Measurements from ENCODE around the gene CD82.

The CD82 gene

DNA sequence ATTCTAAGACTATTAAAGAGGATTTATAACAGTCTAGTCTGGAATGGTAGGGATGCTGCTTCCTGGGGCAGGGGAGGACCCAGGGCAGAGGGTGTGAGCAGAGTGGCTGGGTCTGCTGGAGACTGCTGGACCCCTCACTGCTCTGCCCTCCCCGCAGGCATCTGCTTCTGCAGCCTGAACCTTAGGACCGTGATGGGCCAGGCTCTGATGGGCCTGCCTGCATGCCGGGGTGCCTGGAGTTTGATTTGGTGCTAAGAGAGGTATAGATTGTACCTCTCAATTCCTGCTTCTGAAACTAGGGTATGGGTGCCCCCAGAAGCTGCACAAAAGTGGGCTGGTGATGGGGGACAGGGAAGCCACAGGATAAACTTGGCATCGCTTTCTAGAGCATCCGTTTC, 54.9 kb downstream of the CD82 start:
- no peak for FAIRE-seq

DNA sequence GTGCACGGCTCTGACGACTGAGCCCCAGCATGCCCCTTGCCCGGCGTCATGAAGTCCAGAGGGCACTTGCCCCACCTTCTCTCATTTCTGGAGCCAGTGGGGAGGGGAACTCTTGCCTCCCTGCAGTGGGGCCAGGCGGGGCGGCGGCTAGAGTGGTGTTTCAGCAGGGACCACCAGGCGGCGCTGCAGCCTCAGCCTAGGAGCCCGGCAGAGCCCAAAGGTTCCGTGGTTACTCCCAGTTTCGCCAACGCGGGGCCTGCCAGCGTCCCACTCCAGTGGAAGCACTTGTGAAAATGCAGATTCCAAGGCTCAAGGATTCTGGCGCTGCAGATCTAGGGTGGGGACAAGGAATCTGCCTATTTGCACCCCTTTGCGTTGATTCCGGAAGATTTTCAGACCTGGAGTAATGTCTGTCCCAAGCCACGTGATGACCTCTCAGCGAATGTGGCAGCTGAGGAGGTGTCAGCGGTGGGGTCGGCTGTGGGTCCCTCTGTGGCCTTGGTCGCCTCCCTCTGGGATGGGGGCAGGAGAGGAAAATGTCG, 55.7 kb downstream of the CD82 start:
- FAIRE-seq = no peak

DNA sequence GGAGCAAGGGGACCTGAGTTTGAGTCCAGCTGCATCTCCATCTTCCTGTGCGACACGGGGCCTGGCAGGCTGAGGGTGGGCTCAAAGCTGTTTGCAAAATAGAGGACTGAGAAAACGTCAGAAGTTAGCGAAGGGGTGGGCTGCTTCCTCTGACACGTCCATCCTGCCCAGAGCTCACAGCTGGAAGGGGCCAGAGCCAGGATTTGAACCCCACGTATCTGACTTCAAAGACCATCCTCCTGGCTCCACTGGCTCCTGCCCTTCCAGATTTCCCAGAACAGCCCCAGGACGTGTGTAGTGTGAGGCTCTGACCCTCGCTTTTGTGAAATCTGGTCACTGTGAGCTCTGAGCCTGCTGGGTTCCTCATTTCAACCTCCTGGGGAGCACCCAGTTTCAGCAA, 56.3 kb downstream of the CD82 start:
- FAIRE-seq = no peak

DNA sequence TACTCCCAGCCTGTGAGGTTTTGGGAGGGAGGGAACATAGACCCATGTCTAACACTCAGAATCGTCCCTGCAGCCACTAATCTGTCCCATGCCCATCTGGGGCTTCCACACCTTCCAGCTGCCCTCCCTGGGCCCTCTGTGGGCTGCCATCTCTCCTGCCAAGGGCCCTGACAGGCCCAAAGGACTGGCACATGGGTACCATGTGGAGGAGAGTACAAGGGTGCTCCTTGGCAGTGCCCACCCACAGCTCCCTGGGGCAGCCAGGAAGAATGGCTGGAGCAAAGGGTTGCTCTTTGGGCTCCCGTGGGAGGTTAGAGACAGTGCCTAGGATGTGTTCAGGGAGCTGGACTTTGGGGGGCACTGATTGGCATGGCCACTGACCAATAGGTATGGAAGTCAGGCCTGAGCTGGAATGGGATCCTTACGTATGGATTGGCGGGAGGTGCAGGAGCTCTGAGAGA, 56.8 kb downstream of the CD82 start:
- no peak for FAIRE-seq

DNA sequence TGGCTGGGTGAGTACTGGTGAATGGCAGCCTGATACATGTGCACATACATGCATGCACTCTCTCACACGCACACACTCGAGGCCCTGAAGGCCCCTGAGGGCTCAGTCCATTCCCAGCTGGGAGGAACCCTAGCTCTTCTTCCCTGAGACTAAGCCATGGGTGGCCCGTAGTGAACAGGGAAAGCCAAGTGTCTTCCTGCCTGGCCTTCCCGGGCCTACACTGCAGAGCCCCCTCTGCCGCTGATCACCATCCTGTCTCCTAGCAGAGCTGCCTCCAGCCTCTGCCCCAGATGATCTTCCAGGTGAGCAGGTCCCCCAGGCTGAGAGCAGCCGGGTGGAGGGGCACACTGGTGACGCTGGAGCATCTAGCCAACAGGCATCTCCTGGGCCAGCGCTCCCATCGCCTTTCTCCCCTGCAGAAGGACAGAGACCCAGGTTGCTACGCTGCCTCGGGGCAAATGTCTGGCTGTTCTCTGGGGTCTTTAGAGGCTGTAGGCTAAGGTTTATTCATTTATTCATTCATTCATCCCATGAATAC, 57.3 kb downstream of the CD82 start:
- no peak for FAIRE-seq

DNA sequence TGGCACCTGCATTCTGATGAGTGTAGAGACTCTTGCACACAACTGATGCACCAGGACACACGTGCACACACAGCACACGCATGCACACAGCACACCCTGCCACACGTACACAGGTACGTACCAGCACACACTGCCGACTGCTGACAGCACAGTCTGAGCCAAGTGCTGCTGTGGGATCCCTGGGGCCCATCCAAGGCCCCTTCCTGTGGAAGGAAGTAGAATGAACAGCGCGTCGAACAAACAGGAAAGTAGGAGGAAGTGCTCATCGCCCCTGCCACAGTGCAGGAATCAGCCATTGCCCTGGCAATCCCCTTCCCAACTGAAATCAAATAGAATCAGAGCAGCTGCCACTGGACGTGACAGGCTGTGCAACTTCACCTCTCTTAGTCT, 57.9 kb downstream of the CD82 start:
- no peak for FAIRE-seq

DNA sequence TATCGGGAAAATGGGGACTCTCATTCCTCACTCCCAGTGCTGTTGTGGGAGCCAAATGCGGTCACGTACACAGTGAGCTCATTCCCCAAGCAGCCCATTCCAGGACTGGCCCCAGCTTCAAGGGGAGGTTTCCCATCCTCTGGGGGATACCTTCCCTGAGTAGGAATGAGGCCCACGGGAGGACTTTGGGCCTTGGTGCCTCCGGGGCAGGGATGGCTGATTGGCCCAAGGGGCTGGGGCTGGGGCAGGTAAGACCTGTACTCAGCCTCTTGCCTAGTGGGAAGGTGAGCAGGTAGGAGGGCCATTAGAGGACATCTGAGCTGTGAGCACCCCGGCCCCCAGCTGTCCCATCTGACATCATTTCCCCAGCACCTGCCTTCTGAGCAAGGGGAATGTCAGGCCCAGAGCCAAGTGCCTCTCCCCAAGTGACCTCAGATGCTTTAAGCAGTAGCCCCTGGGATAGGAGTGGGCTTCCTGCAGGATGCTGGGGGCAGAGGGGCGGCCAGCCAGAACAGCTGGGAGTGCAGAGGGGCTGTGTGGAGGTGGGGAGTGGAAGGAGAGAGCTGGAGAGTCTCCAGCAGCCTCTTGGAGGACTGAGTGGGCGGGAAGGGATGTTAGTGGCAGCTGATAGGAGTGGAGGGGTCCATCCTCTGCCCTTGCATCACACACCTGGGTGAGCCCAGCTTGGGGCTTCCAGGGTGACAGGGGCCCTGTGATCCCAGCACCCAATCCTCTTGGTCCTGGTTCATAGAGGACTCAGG, 58.4 kb downstream of the CD82 start:
- no peak for FAIRE-seq

DNA sequence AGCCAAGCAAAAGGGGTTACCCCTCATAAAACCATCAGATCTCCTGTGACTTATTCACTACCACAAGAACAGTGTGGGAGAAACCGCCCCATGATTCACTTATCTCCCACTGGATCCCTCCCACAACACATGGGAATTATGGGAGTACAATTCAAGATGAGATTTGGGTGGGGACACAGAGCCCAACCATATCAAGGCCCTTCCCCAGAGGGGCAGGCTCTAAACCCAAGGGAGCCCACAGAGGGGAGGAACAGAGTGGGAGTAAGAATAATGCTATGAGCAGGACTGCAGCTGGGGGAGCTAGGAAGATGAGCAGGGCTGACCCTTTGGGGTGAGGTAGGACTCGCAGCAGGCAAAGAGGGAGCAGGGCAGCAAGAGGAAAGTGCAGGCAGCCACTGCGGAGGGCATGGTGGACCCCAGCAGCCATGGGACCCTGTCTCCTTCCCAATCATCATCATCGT, 59.3 kb downstream of the CD82 start:
- FAIRE-seq = no peak

DNA sequence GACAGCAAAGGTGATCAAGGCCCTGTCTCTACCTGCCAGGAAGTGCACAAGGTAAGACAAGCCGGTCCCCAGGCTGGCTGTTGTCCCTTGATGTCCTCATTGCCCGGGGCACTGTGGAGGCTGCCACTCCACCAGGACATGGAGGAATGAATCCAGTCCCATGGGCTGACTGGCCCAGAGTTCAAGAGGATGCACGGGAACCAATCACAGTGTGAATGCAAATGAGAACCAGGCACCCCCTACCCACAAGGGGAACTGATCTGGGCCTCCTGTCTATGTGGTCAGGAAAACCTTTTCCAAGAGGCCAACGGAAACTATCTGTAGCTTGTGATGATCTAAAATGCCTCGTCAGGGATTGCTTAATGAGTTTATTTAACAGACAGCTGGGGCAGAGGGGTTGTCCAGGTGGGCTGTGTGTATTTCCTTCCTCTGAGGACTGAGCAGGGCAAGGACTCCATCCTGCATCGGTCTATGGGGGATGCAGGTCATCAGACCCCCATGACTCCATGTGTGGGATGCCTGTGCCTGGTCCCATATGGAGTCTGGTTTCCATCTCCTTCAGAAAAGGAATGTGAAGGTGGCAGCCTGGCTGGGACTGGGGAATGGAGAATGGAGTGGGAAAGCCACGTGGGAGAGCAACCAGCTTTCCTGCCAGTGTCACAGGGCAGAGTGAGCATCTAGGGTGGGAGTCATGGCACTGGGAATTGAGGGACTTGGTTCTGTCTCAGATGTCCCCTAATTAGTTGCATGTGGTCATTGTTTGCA, 60.5 kb downstream of the CD82 start:
- no peak for FAIRE-seq

DNA sequence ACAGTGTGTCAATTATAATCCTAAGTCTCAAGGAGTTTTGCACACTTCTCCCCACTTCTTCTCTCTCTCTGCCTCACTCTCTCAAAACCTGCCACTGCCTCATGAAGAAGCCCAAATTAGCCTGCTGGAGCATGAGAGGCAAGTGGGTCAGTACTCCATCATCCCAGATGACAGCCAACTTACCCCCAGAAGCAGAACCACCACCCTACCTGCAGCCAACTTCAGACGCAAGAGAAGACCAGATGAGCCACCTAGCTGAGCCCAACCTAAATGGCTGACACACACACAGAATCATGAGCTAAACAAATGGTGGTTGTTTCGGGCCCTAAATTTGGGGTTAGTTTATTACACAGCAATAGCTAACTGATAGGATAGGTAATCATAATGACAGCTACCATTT, 61.2 kb downstream of the CD82 start:
- no peak for FAIRE-seq

DNA sequence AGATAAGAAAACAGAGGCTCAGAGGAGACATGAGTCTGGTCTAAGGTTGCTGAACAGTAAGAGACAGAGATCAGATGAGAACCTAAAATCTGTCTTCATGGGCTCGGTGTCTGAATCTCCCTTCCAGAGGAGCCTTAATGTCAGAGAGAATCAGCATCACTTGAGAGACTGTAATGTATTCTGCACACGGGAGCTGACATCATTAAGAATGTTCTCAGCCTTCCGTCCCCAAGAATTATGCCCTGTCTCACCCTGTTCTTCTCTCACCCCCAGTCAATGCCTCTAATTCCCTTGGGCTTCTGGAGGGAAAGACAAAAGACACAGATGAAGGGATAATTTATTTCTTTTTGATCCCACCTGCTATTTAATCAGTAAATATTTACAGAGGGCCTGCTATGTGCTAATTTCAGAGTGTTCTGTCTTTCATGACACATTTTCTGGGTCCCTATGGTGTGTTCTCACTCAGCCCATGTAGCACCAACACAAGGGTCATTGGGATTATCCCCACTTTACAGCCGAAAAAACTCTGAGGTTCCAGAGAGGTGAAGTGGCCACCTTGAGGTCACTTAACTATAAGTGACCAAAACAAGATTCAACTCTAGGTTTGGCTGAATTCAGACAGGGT, 61.8 kb downstream of the CD82 start:
- FAIRE-seq = no peak

DNA sequence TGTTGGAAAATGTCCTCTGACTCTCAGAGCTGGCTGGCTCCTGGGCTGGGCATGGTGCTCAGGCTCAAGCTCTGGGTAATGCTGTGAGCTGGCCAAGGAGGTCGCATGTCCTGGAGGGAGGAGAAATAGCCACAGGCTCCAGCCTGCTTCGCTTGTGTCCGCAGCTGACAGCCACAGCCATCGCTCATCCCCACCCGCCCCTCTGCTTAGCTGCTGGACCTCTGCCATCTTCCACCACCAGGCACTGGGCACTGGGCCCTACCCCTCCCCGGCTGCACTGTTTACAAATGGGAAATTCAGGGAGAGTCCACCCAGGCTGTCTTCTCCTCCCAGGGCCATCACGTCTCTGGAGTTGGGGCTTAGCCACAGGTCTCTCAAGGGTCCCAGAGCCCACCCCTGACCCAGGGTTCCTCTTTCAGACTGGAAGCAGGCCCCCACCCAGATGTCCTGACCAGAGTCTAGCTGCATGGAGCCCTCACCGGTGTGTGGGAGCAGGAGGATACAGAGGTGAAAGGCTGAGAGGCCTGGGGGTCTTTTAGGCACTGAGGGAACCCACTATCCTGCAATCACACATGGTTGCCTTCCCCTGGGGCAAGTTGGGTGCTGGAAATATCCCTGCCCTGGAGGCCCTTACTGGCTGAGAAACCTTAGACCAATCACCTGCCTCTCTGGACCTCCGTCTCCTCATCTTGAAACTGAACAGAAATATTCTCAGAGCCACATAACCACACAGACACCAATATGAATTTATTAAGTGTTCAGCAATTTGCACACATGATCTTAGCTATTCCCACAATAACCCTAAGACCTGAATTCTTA, 62.7 kb downstream of the CD82 start:
- FAIRE-seq = no peak

DNA sequence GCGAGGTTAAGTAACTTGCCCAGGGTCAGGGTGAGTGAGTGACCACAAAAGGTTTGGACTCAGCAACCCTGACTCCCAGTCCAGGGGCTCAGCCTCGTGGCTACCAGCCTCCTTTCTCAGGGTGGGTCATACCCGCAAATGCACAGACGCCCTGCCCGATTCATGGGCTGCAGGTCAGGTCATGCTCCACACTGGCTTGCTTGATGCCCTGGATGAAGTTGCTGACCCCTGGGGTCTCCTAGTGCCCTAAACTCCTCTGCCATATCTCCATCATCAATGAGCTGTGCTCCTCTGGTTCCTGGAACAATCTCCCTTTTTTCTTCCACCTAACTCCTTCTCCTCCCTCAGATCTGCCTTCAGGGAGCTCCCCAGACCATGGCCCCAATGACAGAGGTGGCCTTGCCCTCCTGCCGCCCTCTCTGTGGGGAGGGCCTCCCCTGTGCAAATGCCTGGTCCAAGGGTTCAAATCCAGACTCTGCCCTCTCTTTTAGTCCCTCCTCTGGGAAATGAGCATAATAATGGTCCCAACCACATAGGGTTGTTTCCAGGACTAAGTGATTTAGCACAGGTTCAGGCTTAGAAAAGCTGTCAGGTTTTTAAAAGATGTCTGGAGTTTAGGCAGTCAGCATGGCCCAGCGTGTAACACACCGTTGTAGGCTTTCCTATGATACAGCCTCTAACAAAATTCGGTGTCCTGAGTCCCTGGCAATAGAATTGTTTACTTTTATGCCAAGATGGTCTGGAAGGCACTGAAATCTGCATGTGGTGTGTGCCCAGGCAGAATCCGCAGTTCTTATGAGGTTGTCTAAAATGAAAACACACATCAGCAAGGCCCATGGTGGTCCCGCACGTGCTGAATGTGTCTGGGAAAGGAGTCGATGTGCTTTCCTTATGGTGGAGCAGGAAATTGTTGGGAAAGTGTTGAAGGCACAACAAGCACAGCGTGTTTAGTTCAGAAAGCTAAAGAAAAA, 63.6 kb downstream of the CD82 start:
- FAIRE-seq = no peak

DNA sequence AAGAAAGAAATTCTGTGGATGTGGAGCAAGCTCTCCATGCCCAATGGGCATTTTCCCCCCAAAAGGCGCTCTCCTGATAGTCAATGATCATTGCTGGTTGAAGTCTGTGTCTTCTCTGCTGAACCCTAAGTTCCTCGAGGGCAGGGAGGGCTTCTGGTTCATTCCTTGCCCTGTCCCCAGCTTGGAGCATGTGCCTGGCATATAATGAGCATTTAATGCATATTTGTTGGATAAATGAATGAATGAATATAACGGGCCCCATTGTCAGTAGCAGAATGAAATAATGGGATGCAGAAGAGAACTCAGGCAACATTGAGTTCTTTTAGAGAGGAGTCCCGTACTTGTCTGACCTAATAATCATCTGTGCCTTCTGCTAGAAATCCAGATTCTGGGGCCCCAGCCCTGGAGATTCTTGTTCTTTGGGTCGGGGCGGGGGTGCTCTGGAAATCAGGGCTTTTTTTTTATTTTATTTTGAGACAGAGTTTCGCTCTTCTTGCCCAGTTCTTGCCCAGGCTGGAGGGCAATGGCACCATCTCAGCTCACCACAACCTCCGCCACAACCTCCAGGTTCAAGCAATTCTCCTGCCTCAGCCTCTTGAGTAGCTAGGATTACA, 64.4 kb downstream of the CD82 start:
- FAIRE-seq = no peak

DNA sequence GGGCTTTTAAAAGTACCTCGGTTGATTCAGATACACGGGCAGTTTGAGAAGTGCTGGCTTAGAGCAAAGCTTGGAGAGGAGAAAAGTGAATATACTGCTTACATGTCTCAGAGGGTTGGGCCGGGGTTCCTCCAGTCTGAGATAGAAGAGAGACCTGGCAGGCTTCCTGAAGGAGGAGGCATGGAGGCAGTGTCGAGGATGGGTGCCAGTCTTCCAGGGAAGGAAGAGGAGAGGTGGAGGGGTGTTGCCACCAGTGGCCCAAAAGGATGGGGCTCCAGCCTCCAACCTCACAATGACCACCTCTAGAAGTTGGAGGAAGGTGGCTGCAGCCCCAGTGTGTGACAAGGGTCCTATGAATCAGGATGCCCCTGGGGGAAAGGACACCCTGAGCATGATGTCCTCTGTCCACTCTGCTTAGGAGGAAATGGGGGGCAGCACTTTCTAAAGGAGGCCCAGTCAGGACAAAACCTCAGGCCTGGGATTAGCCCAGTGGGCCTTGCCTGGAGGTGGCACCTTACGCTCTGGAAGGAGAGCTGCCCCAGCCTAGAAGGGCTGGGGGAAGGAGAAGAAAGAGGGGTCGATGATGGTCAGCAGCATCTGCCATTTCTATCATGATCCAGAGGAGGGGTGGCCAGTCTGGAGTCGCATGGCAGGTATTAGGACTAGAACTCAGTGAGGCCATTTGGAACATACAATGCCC, 65.2 kb downstream of the CD82 start:
- FAIRE-seq = no peak

DNA sequence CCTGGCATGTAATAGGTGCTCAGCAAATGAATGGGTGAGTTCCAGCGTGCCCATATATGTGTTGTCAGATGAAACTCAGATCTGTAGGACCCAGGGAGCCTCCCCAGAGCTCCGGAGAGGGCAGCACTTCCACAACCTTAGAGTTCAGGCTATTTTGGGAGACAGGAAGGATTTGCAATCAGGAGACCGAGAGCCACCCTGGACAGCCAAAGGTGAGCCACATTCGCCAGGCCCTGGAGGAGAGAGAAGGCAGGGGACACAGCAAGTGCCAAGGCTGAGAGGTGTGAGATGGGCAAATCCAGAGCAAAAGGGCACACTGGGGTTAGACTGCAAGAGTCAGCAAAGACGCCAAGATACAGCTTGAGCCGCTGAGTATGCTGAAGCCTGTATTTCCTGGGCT, 66.4 kb downstream of the CD82 start:
- FAIRE-seq = no peak

DNA sequence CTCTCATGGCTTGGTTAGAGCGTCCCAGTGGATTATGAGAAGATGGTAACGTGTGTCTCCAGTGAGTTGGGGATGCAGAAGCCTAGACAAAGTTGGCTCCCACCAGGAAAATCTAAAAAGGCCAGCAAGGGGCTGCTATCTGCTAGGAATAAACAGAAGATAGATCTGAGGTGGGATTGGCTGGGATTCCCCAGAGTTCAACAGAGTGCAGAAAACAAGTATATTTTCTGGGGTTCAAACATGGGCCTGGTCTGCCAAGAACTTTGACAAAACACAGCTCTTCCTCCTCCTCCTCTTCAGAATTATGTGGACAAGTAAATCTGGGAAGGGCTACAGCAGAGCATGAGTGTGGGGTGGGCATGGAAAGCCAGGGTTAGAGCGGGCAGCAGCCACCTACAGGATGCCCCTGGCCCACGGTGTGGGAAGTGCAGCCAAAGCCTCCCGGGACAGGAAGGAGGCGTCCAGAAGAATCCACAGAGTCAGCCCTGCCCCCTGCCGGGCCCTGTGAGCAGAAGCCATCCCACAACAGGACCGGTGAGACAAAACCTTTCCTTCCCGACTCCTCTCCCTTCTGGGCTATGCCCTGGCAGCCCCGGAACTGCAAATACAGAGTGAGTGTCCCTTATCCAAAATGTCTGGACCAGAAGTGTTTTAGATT, 67.1 kb downstream of the CD82 start:
- no peak for FAIRE-seq

DNA sequence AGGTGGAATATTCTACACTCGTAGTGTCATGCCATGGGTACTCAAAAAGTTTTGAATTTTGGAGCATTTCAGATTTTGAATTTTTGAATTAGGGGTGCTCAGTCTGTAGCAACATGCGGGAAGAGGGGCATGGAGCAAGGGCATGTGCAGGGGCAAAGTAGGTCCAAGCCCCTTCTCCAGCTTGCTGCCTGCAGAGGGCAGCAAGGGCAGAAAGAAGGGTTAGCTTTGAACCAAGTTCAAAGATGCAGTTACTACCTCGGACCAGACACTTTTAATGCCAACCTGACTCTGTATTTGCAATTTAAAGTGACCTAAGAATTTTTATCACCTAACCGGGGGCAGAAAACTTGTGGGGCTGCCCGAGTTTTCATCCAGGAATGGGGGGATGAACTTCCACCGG, 68.2 kb downstream of the CD82 start:
- FAIRE-seq = no peak
